GM18519 (cell line): ENCODE measurements around the gene CDIP1.

Experiments used
- ATAC-seq: cut with Tn5 transposase; IDR thresholded peaks from one replicate; pipeline ENCODE4 v1.9.1; 2021; ENCODE audit warnings: mild to moderate bottlenecking, moderate library complexity; ENCODE audit not compliant: unreplicated experiment, low FRiP score

CDIP1 gene

GRCh38 chr16:4496305-4496704 lies 42.3 kb downstream of the CDIP1 start:
- no peak for ATAC-seq

- ATAC-seq = no peak
These were observed 42.8 kb downstream of the CDIP1 start for GRCh38 chr16:4495766-4496165.

- no peak for ATAC-seq
These were observed 43.7 kb downstream of the CDIP1 start for GRCh38 chr16:4494746-4495490.

DNA sequence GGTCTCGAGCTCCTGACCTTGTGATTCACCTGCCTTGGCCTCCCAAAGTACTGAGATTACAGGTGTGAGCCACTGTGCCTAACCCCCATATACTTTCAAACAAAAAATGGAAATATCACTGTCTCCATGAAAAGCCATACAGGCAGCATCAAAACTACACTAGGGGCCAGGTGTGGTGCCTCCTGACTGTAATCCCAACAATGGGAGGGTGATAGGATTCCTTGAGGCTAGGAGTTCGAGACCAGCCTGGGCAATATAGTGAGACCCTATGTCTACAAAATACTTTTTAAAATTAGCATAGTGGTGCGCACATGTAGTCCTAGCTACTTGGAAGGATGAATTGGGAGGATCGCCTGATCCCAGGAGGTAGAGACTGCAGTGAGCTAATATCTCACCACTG lies 46.7 kb downstream of the CDIP1 start:
- no peak for ATAC-seq

DNA sequence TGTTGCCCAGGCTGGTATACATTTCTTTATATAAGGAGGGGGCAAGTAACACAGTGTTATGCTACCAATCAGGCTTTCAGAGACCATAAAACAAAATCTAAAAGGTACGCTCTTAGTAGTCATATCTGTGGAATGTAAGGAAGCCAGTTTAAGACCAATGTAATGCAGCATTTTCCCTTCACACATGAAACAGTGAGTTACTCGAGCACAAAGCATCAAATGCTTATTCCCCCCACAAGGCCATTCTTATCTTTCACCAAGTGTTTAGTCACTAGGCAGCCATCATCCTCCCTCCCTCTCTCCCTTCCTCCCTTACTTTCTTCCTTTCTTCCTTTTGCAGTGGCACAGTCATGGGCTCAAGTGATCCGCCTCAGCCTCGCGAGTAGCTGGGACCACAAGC lies 49.5 kb downstream of the CDIP1 start:
- ATAC-seq = no peak

DNA sequence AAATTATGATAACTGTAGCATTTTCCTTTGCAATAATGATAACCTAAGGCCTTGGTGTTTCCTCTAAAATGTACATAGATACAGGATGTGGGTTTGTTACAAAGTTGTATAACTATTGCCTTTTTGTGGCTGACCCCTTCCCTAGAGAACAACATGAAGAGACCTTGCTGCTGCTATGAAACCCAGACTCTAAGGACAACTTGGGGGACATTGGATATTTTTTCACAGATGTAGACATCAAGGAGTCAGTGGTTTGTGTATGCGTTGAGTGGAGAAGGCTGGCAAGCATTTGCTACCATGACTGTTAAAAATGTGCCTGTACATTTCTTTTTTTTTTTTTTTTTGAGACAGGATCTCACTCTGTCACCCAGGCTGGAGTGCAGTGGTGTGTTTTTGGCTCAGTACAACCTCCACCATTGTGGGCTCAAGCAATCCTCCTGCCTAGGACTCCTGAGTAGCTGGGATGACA lies 50.0 kb downstream of the CDIP1 start:
- ATAC-seq = no peak

DNA sequence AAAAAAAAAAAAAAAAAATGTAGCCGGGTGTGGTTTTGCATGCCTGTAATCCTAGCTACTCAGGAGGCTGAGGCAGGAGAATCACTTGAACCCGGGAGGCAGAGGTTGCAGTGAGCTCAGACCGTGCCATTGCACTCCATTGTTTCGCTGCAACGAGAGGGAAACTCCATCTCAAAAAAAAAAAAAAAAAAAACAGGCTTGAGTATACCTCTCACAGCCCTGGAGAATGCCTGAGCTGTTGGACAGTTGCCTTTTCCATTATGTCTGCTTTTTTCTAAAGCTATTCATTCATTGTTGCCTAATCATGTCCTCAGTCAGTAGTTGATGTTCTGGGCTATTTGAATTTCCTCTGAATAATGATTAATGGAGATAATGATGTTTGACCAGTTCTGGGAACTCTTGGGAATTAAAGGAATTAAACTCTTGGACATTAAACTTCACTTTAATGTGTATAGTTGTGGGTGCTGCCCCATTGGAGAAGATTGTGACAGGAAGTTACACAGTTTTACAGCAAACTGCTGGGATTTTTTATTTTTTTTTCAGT lies 50.5 kb downstream of the CDIP1 start:
- no peak for ATAC-seq

GRCh38 chr16:4486126-4486893 lies 52.3 kb downstream of the CDIP1 start:
- no peak for ATAC-seq

DNA sequence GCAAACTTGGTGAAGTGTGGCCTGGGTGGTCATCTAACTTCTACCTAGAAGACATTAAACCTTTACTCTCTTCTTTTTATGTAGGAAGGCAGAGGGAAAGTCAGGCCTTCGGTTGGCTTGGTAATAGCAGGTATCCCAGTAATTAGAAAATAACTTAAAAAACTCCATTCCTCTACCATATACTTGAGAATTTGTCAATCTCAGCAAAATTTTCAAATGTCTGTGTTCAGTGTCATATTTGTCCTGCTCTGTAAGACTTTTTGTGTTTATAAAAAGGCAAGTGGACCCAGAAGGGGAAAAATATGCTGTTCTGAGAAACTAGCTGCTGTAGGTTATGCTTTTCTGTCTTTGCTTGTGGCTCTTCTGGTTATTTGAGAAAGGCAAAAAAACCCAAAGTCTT lies 56.6 kb downstream of the CDIP1 start:
- no peak for ATAC-seq

DNA sequence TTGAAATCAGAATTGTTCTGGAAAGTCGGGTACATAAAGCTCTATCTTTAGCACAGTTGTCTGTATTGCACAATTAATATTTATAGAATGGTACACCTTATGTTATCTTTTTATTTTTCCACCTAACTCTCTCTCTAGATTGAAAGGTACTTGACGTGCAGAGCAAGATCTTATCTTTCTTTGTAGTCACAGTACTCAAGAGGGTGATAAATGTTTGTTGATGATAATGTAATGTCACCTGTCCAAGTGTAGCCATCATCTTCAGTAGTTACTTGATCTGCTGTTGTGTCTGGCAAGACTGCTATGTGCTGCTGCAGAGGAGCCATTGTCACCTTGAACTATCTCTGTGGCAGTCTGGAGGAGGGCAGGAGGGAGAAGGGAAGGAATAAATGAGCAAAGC lies 57.0 kb downstream of the CDIP1 start:
- no peak for ATAC-seq

DNA sequence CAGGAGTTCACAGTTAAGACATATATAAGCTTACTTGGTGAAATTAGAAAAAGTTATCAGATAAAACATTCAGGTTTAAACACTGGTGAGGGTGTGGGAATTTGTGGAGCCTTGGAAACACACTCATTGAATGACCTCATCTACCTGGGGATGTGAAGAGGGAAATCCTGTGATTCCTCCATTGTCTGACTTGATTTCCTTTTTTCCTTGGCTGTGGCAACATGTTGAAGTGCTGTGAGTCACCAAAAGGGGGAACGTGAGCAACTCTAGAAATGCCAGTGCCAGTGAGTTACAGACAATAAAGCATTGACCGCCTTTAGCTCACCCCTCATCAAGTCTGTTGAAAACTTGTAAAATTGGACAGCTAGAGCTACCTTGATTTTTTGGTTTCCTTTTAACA lies 60.6 kb downstream of the CDIP1 start:
- no peak for ATAC-seq

DNA sequence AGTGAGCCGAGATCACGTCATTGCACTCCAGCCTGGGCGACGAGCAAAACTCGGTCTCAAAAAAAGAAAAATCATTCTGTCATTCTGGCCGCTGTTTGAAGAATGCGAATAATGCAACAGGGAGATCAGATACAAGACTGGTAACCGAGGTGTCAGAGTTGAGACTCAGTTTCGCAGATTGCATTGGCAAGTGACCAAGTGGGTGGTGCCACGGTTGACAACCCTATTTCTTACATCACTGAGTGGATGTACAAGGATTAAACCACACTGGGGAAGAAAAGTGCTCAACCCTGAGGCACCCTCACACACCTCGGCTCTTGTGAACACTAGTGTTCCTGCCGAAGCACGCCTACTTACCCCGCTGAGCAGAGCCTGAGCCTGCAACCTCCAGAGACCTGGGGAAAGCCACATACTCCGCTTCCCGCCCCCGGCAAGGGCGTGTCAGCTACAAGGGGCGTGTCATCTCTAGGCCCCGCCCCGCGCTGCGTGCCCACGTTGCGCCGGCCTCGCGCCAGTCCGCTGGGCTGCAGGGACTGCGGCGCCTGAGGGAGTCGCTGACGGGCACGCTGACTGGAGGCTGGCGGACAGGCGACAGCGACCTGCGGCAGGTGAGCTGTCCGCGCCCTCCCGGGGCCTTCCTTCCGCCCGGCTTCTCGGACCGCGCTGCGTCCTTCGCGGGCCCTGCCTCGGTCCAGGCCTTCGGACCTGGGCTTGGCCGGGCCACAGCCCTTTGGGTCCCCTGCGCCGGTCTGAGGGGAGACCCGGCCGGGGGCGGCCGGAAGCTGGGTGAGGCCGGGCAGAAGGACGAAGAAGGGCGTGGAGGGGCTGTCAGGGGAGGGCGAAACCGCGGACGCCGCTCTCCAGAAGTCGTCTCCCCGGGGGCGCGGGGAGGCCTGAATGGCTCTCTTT lies 62.4 kb downstream of the CDIP1 start, which contains the start of gene HMOX2:
TSS of gene HMOX2 (plus strand) at position 519 of the 909 bp plus-strand sequence. CDS start 29,127 bp downstream, outside the sequence.
- ATAC-seq = peak; percentile 72

GRCh38 chr16:4474192-4474961 lies 64.2 kb downstream of the CDIP1 start, which contains the start of gene NMRAL1:
TSS of gene NMRAL1 (minus strand) at chr16:4474625. CDS start at chr16:4474132, 493 bp downstream.
- no peak for ATAC-seq

DNA sequence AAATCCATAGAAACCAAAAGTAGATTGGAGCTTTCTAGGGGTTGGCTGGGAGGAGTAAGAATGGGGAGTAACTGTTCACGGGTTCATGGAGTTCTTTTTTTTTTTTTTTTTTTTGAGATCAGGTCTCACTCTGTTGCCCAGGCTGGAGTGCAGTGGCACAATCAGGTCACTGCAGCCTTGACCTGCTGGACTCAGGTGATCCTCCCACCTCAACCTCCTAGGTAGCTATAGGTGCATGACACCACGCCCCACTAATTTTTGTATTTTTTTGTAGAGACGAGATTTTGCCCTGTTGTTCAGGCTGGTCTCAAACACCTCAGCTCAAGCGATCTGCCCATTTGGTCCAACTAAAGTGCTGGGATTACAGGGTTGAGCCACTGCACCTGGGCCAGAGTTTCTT lies 65.7 kb downstream of the CDIP1 start:
- no peak for ATAC-seq

- no peak for ATAC-seq
These were observed 66.7 kb downstream of the CDIP1 start for GRCh38 chr16:4471869-4472268.

DNA sequence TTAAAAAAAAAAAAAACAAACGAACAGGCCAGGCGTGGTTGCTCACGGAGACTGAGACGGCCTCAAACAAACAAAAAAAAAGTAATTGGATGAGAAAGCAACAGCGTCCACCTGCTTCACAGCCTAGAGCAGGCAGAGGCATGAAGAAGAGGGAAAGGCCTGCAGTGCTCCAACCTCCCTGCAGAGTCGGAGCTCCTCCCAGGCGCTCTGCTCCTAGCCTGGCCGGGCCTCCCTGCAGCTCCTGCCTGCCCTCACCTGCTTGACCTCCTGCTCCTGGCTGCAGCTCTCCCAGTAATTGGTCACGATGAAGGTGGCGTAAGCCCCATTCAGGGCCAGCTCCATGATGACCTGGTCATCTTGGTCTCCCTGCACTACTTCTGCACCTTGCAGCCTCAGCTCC lies 69.6 kb downstream of the CDIP1 start:
- ATAC-seq = no peak

DNA sequence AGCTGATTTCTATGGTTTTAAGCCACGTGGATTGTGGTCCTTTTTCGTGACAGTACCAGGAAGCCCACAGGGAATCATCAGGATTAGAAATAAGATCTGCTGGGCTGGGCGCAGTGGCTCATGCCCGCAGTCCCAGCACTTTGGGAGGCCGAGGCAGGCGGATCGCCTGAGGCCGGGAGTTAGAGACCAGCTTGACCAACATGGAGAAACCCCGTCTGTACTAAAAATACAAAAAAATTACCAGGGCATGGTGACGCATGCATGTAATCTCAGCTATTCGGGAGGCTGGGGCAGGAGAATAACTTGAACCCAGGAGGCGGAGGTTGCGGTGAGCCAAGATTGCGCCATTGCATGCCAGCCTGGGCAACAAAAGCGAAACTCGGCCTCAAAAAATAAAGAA lies 70.7 kb downstream of the CDIP1 start:
- ATAC-seq = no peak

DNA sequence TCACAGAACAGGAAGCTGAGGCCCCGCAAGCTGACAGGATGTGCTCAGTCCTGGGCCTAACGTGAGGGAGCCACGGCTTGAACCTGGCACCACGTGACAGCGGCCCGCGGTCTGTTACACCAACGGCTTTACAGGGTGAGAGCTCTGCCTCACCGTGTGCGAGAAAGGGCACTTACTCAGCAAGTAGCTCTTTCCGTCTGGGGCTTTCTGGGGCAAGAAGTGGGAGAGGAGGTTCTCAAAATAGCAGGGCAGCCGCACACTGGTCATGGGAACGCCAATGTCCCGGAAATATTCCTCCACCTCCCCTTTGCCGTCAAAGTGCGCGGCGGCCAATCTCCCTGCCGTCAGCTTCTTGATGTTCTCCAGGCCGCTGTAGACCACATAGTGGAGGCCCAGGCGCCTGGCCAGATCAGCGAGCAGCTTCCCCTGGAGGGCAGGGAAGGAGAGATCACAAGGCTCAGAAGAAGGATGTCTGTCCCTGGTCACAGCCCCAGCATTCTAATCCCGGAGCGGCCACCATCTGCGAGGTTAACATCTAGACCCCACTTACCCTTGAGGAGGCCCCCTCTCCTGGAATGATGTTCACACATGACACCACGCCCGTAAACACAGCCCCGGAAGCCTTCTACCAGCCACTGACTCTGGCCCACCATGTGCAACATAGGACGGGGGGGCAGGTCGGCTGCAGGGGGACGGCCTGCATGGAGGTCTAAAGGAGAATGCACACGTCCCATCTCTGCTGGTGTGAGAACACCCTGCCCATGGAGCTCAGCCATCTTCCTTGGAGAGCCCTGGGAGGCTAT lies 72.4 kb downstream of the CDIP1 start:
- ATAC-seq = no peak
